PC-3 (cell line): ENCODE data around the gene SUSD4. TPM values are rescaled to one million over a fixed set of nuclear protein-coding genes. Genes with fewer than 3 reads are reported as not detected.

Experiments
- ATAC-seq: fragments of 200-7000 bp; cut with Tn5 transposase; 2 replicates; pipeline ENCODE4 v1.9.1; 2020; ENCODE audit warnings: mild to moderate bottlenecking, moderate library complexity
- BruUV-seq: library from RNA; stranded (reverse); fragments of 400-500 nt; replicated peaks from 2 replicates; lab custom pipeline; 2021; lab: Mats Ljungman, UMichigan
- CTCF ChIA-PET: fragments of 300-600 bp; sonication (Branson Sonifier 250); formaldehyde crosslinking; loops from one replicate; lab custom pipeline; 2022; ENCODE audit warnings: antibody characterized with exemption; lab: Charles Lee
- POLR2A ChIA-PET: fragments of 300-600 bp; sonication (Branson Sonifier 250); formaldehyde crosslinking; loops from one replicate; lab custom pipeline; 2022; ENCODE audit warnings: antibody characterized with exemption; ENCODE audit not compliant: unreplicated experiment; lab: Charles Lee
- DNase-seq: peaks from one replicate; pipeline ENCODE4 v3.0.0-alpha.2; 2015
- H2AFZ ChIP-seq: fragments of 300-600 bp; sonication (generic); 2 replicates; pipeline ENCODE4 v1.6.0; 2016; ENCODE audit warnings: antibody characterized with exemption, low read length
- H3F3A ChIP-seq: fragments of 300-600 bp; sonication (generic); one replicate; pipeline ENCODE4 v1.6.0; 2017; ENCODE audit warnings: antibody characterized with exemption, low read length, control low read depth, mild to moderate bottlenecking; ENCODE audit not compliant: unreplicated experiment
- H3K27ac ChIP-seq: fragments of 300-600 bp; sonication (generic); 2 replicates; pipeline ENCODE4 v1.5.1; 2016; ENCODE audit warnings: mild to moderate bottlenecking, low read length
- H3K27me3 ChIP-seq: fragments of 300-600 bp; sonication (generic); 2 replicates; pipeline ENCODE4 v1.6.1; 2016; ENCODE audit warnings: low read length, mixed read lengths
- H3K36me3 ChIP-seq: fragments of 300-600 bp; sonication (generic); 2 replicates; pipeline ENCODE4 v1.6.1; 2016; ENCODE audit warnings: low read depth, mixed run types, low read length, mixed read lengths
- H3K4me1 ChIP-seq: fragments of 300-600 bp; sonication (generic); 2 replicates; pipeline ENCODE4 v1.5.1; 2016; ENCODE audit warnings: low read length; ENCODE audit not compliant: insufficient read depth
- H3K4me2 ChIP-seq: fragments of 300-600 bp; sonication (generic); 2 replicates; pipeline ENCODE4 v1.6.0; 2016; ENCODE audit warnings: low read length
- H3K4me3 ChIP-seq: fragments of 300-600 bp; sonication (generic); 2 replicates; pipeline ENCODE4 v1.5.1; 2016; ENCODE audit warnings: mild to moderate bottlenecking, low read length, mixed read lengths
- H3K79me2 ChIP-seq: fragments of 300-600 bp; sonication (generic); 2 replicates; pipeline ENCODE4 v1.6.1; 2017; ENCODE audit warnings: low read length, mixed read lengths
- H3K9ac ChIP-seq: fragments of 300-600 bp; sonication (generic); 2 replicates; pipeline ENCODE4 v1.6.0; 2016; ENCODE audit warnings: mild to moderate bottlenecking, low read length
- H3K9me2 ChIP-seq: fragments of 300-600 bp; sonication (generic); replicated peaks from 2 replicates; pipeline ENCODE4 v1.6.1; 2016; ENCODE audit warnings: mixed run types, low read length, mixed read lengths
- H3K9me3 ChIP-seq: fragments of 300-600 bp; sonication (generic); 2 replicates; pipeline ENCODE4 v1.6.1; 2016; ENCODE audit warnings: low read length, mixed read lengths
- H4K20me1 ChIP-seq: fragments of 300-600 bp; sonication (generic); 2 replicates; pipeline ENCODE4 v1.6.1; 2016; ENCODE audit warnings: low read length, mixed read lengths
- CTCF ChIP-seq: fragments of 300-600 bp; sonication (generic); conservative IDR thresholded peaks from 2 replicates; pipeline ENCODE4 v1.5.1; 2017; ENCODE audit warnings: antibody characterized with exemption, low read depth, mild to moderate bottlenecking, low read length
- EZH2 ChIP-seq: fragments of 300-600 bp; sonication (generic); IDR thresholded peaks from one replicate; pipeline ENCODE4 v1.6.1; 2017; ENCODE audit warnings: antibody characterized with exemption, mild to moderate bottlenecking, low read length; ENCODE audit not compliant: unreplicated experiment
- EZH2phosphoT487 ChIP-seq: fragments of 300-600 bp; sonication (generic); IDR thresholded peaks from 2 replicates; pipeline ENCODE4 v1.6.1; 2018; ENCODE audit warnings: mild to moderate bottlenecking, antibody characterized with exemption, low read length, borderline replicate concordance
- intact Hi-C: fragments of 100-400 bp; cut with micrococcal nuclease; formaldehyde crosslinking; loops from 2 replicates; pipeline ENCODE4 v1.9.0; 2023
- total RNA-seq: library from RNA; depleted of rRNA; stranded (reverse); fragments of >200 nt; gene quantifications from 2 replicates; pipeline ENCODE4 v1.2.3, GENCODE V29; 2014

Gene SUSD4
- total RNA-seq, 1 experiment from 2014 or later: 5.2 TPM

DNA sequence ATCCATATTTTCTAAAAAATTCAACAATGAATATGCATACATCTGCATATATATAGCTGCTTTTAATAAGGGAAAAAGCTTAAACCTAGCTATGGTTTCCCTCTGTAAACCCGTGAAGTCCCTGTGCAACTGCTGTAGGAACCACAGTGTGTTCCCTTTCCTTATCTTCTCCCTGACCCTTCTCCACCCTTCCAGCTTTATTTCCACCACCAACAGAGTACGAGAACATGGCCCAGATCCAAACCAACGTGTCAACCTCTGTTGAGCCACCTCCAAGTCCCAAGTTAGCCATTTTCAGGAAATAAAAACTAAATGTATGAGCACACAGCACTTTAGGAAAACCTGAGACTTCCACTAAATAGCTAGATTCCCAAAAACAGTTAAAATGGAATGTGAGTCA is 20.3 kb downstream of the SUSD4 start:
- no peaks in the 10 kb centered on the region for H3K9me2 ChIP-seq
- H4K20me1 ChIP-seq: no peaks in the 10 kb centered on the region
- CTCF ChIA-PET: no interaction called here
- H3K4me3 ChIP-seq: no peak overlapping the region
- H3K9ac ChIP-seq: no peak overlapping the region
- TF ChIP-seq EZH2phosphoT487 (no peak), CTCF (no peak)
- DNase-seq: no peak
- BruUV-seq: no TSS peak
- H3K27ac ChIP-seq: no peak overlapping the region
- POLR2A ChIA-PET: no interaction called here
- H3K36me3 ChIP-seq: no peaks in the 10 kb centered on the region
- no peaks in the 10 kb centered on the region for H3K79me2 ChIP-seq
- no peak overlapping the region for H2AFZ ChIP-seq
- H3K9me3 ChIP-seq: no peaks in the 10 kb centered on the region
- ATAC-seq: no peak
- no peak overlapping the region for H3K4me2 ChIP-seq
- no peaks in the 10 kb centered on the region for H3F3A ChIP-seq
- H3K4me1 ChIP-seq: no peaks in the 10 kb centered on the region
- intact Hi-C loops: no loop called here
- H3K27me3 ChIP-seq: peaks cover 57% of the 10 kb centered on the region

GRCh38 chr1:223341121-223341520 is 22.9 kb downstream of the SUSD4 start:
- H3K9ac ChIP-seq: no peak overlapping the region
- no TSS peak for BruUV-seq

DNA sequence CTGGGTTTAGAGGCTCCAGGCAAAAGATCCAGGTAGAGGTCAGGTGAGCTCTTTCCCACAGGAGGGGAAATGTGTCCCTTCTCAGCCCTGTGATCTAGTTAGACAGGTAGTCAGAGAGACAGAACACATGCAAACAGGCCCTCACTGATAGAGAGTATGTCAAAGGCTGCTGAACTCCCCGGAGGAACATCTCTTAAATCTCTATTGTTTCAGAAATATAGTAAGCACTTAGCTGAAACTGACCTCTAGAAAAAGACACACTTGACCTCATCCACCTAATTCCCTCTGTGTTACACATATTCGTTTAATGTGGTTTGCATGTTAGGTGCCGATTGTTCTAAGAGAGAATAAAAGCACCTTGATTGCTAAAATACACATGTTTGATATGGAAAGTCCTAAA is 23.3 kb downstream of the SUSD4 start:
- Histone ChIP-seq H3K27ac (no peak overlapping the region), H3K4me2 (no peak overlapping the region), H3K4me1 (no peaks in the 10 kb centered on the region), H3K9me2 (no peaks in the 10 kb centered on the region), H3K36me3 (no peaks in the 10 kb centered on the region), H3K27me3 (peaks cover 77% of the 10 kb centered on the region), H3K9ac (no peak overlapping the region), H3K9me3 (no peaks in the 10 kb centered on the region), H2AFZ (no peak overlapping the region), H3K79me2 (no peaks in the 10 kb centered on the region), H4K20me1 (no peaks in the 10 kb centered on the region), H3K4me3 (no peak overlapping the region), H3F3A (no peaks in the 10 kb centered on the region)
- no TSS peak for BruUV-seq
- intact Hi-C loops: no loop called here
- DNase-seq: no peak
- ChIA-PET POLR2A (no interaction called here), CTCF (no interaction called here)
- TF ChIP-seq CTCF (no peak), EZH2phosphoT487 (no peak), EZH2 (no peak)
- ATAC-seq: no peak

More at GRCh38 chr1:223341121-223341520, 22.9 kb downstream of the SUSD4 start:
- POLR2A ChIA-PET: no interaction called here
- Histone ChIP-seq H3F3A (no peaks in the 10 kb centered on the region), H3K4me1 (no peaks in the 10 kb centered on the region), H3K27me3 (peaks cover 80% of the 10 kb centered on the region), H3K9me3 (no peaks in the 10 kb centered on the region), H3K79me2 (no peaks in the 10 kb centered on the region), H2AFZ (no peak overlapping the region), H3K4me3 (no peak overlapping the region), H3K4me2 (no peak overlapping the region), H3K36me3 (no peaks in the 10 kb centered on the region), H4K20me1 (no peaks in the 10 kb centered on the region), H3K9me2 (no peaks in the 10 kb centered on the region), H3K27ac (no peak overlapping the region)
- ATAC-seq (no peak), DNase-seq (no peak)
- intact Hi-C loops: no loop called here
- TF ChIP-seq EZH2phosphoT487 (no peak), EZH2 (no peak), CTCF (no peak)
- CTCF ChIA-PET: no interaction called here
